Embryonic facial prominence (tissue), 1 donor: ENCODE data around the gene DNASE1L2.

Experiments used
- DNase-seq: peaks from one replicate; pipeline ENCODE4 v3.0.0-alpha.2; 2016; ENCODE audit errors: extremely low spot score

The DNASE1L2 gene, protein sequence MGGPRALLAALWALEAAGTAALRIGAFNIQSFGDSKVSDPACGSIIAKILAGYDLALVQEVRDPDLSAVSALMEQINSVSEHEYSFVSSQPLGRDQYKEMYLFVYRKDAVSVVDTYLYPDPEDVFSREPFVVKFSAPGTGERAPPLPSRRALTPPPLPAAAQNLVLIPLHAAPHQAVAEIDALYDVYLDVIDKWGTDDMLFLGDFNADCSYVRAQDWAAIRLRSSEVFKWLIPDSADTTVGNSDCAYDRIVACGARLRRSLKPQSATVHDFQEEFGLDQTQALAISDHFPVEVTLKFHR

DNA sequence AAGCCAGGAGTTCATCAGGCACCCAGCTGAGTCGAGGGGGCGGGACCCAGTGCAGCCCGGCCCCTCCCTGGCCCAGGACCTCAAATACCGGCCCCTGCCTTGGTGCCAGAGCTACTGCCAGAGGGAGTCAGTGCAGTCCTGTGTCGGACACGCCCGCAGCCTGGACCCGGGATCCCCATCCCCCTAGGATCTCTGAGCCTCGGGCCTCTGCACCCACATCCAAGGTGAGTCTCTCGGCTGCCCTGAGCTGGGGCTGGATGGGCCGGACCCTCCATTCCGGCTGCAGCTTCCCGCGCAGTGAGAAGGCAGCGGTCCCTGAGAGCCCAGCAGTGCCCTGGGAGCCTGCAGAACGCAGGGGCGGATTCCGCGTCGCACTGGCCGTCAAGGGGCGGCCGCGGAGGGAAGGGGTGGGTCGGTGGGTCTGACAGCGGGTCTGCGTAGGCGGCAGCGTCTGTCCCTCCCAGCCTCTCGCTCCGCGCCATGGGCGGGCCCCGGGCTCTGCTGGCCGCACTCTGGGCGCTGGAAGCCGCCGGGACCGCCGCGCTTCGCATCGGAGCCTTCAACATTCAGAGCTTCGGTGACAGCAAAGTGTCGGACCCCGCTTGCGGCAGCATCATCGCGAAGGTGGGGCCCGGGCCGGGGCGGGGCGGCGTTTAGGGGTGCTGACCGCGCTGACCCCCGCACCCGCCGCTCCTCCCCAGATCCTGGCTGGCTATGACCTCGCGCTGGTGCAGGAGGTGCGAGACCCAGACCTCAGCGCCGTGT lies at the start of gene DNASE1L2:
Gene DNASE1L2, plus strand, starts transcription at position 108 of the 765 bp plus-strand sequence. Its CDS starts 373 bp downstream, at position 481.
- no peak for DNase-seq

DNA sequence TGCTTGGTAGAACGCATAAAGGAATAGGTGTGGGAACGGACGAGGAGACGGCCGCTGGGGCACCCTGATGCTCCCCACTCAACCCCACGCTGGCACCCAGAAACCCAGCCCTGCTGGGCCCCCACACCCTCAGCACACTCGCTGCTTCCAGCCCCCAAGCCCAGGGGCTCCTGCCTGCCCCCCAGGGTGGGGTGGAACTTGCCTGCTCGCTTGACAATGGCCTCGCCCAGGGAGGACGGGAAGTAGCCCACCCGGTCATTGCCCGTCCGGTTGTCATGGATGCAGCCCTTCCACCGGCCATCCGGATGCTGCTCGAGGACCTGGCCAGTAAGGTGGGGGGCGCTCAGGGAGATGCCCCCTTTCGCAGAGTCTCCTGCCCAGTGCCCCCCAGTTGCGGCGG lies 49.7 kb upstream of the DNASE1L2 start:
- no peak for DNase-seq

DNA sequence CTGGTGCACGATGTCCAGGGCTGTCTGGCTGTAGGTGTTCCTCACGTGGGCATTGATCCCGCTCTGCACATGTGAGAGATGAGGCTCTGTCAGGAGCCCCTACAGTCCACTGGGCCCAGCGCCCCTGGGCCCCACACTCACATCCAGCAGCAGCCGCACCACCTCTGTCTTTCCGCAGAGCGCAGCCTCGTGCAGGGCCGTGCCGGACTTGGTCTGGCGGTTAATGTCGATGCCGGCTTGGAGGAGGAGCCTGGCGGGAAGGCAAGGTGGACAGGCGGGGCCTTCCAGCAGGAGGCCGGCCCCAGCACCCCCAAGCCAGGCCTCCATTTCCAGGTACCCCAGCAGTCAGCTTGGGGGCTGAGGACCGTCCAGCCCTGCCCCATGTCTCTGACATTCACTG lies 49.0 kb upstream of the DNASE1L2 start:
- no peak for DNase-seq

DNA sequence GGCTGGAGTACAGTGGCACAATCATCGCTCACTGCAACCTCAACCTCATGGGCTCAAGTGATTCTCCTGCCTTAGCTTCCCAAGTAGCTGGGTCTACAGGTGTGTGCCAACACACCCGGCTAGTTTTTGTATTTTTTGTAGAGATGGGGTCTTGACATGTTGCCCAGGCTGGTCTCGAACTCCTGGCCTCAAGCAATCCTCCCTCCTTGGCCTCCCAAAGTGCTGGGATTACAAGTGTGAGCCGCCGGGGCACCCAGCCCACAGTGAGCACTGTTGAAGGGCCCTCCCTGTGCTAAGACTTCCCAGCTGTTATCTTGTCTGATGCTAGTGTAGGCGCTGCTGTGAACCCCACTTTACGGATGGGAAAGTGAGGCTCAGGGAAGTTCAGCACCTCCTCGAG lies 47.8 kb upstream of the DNASE1L2 start:
- no peak for DNase-seq

DNA sequence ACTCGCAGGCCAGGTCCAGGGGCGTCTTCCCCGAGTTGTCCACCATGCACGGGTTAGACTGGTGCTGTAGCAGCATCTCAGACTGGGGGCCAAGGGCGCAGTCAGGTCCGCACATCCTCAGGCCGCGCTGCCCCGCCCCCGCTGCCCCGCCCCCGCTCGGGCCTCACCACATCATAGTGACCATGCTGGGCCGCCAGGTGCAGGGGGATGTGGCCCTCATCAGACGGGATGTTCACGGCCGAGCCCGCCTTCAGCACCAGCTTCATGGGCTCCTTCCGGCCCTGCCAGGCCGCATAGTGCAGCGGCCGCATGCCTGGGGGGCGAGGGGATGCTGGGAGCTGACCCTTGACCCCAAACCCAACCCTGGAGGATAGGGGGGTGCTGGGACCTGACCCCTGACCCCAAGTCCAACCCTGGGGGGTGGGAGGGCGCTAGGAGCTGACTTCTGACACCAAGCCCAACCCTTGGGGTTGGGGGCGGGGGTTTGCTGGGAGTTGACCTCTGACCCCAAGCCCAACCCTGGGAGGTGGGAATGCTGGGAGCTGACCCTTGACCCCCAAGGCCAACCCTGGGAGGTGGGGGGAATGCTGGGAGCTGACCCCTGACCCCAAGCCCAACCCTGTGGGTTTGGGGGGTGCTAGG lies 46.9 kb upstream of the DNASE1L2 start:
- DNase-seq = no peak

DNA sequence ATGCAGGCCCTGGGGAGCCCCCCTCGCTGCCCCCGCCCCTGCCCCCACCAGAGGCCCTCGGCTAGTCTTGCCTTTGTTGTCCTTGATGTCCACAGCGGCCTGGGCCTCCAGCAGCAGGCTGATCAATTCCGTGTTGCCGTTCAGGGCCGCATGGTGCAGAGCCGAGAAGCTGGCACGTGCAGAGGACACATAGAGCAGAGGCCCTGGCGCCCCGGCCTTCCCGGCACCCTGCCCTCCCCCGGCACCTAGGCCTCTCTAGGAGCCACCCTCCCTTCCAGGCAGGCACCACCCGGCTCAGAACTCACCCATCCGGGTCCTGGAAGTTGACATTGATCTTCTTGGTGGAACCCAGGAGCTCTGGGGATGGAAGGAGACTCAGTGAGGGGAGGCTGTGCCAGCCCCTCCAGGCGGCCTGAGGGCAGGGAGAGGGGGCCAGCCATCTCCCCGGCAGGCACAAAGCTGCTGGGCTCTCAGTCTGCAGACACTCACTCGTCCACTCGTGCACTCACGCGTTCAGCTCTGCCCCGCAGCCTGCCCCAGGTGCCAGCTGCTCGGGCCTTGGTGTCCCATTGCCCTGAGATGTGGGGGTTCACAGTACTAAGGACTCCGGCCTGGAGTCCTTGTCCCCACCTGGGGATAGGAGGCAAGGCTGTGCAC lies 46.1 kb upstream of the DNASE1L2 start:
- DNase-seq = no peak

DNA sequence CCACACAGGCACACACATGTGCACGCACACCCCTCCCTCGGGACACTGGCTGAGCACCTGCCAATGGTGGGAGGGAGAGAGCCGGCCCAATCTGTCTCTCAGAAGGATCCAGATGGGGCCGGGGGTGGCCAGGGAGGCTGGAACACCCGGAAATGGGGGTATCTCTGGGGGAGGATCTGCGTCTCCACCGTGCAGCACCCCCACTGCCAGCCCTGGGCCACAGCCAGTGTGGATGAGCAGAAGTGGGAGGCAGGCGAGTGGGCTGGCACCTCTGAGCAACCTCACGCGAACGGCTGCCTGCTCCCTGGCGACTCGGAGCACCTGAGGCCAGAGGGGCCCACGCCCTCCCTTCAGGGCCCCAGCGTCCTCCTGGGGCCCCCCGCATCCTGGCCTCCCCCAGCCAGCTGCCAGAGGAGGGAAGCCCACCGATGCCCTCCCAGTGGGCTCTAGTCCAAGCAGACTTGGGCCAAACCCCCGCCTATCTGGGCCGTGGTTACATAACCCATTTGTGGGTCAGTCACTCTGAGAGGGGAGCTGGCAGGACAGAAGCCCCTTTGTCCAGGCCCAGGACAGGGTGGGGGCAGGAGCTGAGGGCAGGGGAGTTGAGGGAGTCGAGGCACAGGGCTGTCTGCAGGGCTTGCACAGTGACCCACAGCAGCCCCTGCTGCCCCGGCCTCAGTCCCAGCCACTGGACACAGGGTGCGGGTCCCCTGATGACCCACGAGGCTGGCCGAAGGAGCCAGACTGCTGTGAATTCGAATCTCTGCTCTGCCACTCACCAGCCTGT lies 45.4 kb upstream of the DNASE1L2 start:
- no peak for DNase-seq

DNA sequence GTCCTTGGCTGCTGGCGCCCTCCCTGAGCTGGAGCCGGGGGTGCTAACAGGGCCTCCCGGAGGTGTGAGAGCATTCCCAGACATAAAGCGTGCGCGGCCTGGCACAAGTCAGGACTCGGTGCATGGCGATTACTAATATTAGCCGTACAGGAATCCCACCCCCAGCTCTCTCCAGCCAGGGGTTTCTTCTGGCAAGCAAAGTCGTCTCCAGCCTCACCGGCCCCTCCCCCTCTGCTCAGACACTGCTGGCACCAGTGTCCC lies 44.9 kb upstream of the DNASE1L2 start:
- no peak for DNase-seq

DNA sequence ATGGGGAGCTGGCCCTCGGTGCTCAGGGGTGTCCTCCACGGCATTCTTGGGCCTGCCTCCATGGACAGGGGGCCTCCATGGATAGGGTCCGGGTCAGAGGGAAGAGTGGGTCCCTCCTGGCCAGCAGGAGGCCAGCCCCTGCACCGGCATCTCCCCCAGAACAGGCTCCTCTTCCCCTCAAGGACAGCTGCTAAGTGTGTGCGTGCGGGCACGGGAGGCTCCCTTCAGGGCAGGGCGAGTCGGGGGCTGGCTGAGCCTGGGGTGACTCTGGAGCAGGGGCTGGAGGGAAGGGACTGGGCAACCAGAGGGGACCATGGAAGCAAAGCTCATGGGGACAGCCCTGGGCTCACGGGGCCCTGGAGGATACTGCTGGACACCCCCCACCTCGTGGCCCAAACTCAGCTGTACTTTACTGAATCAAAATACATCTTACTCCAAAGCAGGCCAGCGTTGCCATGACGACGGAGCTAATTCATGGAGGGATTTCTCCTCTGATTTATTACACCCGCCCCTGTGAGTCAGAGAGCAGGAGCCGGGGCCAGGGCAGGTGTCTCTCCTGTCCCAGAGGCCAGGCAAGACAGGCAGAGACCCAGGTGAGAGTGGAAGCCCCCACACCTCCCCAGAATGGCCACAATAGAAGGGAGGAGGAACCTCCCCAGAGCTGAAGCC lies 41.9 kb upstream of the DNASE1L2 start:
- no peak for DNase-seq

DNA sequence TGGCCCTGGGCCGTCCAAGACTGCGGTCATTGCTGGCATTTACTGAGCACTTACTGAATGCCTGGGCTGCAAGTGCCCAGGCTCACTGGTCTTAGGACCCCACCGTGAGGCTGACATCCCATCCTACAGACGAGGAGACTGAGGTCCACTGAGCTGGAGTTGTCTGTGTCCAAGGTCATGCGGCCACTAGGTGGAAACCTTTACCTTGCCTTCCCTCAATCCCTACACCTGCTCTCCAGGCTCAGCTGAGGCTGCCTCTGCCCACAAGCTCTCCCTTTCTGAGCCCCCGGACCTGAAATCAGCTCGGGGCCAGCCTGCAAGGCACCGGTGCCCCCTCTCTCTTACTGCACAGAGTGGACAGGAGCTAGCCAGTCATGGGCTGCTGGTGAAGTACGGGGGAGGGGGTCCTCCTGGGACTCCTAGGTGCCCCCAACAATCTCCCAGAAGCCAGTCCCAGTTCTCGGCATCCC lies 41.4 kb upstream of the DNASE1L2 start:
- DNase-seq = no peak

DNA sequence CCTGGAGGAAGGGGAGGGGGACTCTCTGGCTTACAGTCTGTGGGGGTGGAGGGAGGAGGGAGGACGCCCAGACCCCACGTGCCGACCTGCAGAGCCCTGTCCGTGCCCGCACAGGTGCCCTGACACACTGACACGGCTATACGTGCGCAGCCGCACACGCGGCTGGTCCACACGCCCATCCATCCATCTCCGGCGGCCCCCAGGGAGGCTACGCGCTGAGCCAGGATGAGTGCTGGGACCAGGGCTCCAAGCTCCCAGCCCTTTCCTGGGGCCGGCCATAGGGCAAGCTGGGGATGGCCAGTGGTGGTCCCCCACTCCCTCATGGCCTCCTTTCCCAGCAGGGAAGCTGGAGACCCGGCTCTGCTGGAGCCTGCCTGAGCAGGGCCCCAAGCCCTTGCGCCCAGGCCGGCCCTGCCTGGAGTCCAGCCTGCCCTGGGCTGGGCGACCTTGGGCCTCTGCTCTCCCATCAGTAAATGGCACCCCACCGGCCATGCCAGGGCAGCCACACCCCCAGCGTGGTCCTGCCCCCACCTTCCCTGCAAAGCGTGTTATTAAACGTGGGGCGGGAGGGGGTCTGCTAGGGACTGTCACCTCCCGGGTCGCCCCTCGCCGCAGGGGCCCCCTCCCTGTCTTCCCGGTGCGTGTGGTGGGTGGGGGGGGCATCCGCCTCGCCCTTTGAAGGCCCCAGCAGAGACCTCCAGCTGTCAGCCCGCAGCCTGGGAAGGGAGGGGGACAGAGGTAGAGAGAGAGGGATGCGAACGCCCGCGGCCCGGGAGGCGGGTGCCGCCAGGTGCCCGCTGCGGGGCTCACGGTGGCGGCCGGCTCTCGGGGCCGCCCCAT lies 40.7 kb upstream of the DNASE1L2 start:
- no peak for DNase-seq

DNA sequence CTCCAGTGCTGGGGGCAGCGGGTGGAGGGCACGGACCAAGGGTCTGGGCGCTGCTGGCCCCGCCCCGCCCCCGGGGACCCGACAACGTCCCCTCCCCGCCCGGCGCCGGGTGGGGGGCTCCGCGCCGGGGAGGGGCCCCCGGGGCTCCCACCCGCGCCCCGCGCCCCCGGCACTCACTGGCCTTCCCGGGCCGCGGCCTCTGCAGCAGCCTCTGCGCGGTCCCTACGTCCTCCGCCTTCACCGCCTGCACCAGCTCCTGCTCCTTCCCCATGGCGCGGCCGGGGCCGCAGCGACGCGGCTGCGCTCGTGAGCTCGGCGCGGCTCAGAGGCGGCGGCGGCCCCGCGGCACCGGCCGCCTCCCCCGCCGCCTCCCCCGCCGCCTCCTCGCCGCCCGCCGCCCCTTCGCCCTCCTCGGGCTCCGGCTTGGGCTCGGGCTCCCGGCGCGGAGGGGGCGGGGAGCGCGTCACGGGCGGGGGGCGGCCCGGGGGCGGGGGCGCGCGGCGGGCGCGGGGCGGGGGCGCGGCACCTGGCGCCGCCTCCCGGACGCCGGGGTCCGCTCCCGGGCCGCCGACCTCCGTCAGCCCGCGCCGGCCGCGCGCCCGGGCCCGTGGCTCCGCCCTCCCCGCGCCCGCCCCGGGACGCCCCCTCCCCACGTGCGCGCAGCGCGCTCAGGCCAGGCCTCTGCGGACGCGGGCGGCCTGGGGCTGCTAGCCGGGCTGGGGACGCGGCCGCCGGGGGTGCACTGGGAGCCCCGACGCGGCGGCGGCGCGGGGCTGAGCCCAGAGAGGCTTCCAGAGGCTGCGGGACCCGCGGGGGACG lies 39.9 kb upstream of the DNASE1L2 start, which contains the start of gene CASKIN1:
Gene CASKIN1, minus strand, starts transcription at position 444 of the 819 bp plus-strand sequence. Its CDS starts 173 bp downstream, at position 271.
- DNase-seq = no peak

DNA sequence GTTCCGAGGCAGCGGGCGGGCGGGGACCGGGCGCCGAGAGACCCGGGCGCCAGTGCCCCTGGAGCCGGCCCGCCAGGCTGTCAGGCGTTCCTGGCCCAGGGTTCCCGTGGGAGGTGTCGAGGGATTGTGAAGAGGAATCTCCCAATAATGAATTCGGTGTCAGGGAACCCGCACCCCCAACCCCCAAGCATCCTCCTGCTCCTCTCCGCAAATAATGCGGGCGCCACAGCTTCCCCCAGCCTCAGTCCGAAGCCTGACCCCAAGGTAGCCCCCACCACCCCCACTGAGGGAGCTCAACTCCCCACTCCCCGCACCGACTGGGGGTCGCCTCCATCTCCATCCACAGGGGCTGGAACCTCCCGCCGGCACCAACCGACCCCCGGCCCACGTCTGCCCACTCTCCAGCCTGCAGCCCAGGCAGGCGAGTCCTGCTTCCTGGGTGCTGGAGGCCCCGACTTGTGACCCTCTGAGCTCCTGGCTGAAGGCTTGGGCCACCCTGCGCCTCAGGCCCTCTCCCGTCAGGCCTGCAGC lies 39.2 kb upstream of the DNASE1L2 start:
- DNase-seq = no peak

DNA sequence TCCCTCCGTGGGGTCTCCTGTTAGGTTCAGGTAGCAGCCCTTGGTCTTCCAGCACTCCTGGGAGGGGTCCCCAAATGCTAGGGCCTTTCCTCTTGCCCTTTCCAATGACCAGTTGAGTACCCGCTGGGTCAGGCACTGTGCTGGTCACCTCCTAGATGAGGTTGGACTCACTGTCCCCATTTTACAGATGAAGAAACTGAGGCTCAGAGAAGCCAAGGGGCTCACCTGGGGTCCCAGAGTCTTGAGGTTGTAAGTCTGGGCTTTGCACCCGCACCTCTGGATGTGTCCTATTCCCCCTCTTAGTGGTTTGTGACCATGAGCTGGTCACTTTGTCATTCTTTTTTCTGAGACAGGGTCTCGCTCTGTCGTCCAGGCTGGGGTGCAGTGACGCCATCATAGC lies 38.5 kb upstream of the DNASE1L2 start:
- no peak for DNase-seq

DNA sequence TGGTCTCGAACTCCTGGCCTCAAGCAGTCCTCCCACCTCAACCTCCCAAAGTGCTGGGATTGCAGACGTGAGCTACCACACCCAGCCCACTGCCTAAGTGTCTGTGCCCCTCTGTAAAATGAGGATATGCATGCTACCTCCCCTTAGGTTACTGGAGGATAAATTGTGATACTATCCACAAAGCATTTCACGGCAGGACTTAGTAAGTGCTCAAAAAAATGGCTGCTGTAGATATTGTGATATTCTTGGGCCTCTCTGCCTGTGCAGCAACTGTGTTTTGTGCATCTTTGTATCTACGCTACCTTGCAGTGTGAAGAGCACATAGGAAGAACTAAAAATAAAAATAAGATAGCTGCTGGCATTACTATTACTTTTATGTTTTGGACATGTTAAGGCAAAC lies 38.0 kb upstream of the DNASE1L2 start:
- DNase-seq = no peak

DNA sequence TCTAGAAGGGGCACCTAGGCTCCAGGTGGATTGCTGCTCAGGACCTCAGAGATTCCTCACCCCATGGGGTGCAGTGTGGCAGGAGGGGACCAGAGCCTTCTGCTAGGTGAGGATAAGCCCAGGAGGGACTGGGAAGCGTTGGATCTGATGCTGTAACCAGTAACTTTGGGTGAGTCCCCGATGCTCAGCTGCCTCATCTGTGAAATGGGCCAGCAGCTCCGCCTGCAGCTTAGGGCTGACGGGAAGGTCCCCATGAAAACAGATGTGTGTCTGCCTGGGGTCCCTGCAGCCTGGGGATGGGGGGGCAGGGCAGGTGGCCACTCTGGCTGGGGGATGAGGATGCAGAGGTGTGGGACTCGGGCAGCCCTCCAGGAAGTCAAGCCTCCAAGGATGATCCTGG lies 37.1 kb upstream of the DNASE1L2 start:
- no peak for DNase-seq

DNA sequence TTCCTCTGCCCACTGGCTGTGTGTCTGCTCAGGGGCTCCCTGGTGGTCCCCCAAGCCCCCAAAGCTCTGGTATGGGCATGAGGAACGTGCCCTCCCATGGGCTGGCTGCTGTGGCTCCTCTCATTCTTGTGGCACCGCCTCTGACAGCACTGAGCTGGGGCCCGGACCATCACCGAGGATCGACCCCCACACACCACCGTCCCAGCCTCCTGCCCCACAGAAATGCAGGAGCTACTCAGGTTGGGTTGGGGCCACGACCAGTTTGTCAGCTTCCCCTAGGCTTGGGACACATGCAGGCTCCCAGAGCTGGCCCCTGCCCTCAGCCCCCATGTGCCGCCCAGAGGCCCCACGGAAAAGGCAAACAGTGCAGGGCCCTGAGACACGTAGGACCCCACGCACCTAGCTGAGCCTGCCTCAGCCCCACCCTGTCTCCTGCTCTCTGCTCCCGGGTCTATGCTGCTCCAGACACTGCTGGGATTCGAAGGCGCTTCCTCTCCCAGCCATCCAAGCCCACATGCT lies 36.6 kb upstream of the DNASE1L2 start:
- DNase-seq = no peak

DNA sequence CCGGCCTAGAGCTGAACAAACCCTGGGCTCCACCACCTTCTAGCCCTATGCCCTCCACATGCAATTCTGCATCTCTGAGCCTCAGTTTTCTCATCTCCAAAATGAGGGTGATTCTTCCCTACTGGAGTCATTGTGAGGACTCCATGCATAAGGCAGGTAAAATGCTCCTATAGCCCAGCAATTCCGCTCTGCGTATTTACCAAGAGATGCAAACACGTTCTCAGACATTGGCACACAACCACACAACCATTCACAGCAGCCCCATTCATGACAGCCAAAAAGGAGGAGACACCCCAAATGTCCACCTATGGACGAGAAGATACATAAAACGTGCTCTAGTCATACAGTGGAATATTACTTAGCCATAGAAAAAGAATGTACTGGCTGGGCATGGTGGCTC lies 35.9 kb upstream of the DNASE1L2 start:
- no peak for DNase-seq
